Germinal center (tissue), 1 donor: ENCODE data around the gene SMIM22.
A peak's percentile ranks its signal among the peaks of the same experiment; 100 is the strongest.

Source experiments
- DNase-seq: peaks from one replicate; pipeline ENCODE4 v3.0.0; 2012; ENCODE audit warnings: mixed read lengths, low spot score

Gene SMIM22, protein sequence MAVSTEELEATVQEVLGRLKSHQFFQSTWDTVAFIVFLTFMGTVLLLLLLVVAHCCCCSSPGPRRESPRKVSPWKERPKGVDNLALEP

DNA sequence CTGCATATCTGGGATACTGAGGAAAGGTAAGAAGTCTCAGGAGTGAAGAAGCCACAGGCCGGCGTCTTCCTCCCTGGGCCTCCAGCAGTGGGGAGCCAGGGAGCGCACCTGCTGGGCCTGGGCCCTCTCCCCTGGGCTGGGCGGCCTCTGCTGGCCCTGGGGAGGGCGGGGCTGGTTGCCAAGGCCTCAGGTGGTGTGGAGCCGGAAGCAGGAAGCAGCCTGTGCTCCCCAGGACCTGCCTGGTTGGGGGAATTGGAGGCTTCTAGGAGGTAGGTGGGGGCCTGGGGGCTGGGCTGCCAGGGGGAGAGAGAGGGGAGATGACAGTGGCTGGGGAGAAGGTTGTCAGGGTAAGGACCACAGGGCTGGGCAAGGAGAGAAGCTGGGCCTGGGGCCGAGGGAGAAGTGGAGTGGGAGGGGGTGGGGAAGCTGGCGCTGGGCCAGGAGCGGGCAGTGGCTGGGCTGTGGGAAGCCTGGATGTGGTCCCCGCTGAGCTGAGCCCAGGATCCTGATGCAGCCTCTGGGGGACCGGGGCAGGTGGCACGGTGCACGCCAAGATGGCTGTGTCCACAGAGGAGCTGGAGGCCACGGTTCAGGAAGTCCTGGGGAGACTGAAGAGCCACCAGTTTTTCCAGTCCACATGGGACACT is at the start of gene SMIM22:
SMIM22 (plus strand) TSS at position 189 of the 647 bp plus-strand sequence; CDS start at position 555, 366 bp downstream.
- DNase-seq: no peak

DNA sequence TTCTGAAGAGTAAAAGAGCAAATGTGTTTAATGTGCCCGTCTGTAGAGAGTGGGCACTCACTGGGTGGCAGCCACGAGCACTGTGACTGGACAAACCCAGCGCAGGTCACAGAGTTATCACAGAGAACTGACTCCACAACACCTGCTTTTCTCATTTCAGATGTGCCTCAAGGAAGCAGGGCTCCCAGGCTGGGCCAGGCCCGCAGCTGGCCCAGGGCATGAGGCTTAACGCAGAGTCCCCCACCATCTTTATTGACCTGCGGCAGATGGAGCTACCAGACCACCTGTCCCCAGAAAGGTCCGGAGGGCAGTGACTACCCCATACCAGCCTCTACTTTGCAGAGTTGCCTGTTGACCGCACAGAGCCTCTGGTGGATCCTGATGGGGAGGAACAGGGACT is 49.0 kb upstream of the SMIM22 start:
- no peak for DNase-seq

DNA sequence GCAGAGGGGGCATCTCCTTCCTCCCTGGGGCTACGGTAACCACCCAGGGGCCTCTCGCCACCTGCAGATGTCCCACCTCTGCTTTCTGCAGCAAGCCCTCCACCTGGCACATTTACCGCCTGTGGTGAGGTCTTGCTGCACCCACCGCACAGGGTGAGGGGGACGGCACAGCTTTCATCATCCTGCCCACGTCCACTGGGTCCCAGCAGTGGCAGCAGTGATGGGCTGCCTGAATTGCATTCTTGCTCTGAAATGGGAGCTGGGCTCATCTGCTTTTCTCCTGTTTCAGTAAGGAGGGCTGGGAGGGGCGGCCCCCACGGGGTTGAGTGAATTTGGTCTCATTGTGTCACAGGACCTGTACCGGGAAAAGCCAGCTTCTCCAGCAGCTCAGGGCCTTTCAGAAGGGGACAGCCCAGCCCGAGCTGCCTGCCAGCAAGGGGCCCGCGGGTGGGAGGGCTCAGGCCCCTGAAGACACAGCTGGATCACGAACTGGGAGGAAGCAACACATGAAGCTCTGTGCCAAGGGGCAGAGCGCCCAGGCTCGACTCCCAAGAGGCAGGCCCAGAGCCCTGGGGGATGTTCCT is 48.1 kb upstream of the SMIM22 start:
- no peak for DNase-seq

DNA sequence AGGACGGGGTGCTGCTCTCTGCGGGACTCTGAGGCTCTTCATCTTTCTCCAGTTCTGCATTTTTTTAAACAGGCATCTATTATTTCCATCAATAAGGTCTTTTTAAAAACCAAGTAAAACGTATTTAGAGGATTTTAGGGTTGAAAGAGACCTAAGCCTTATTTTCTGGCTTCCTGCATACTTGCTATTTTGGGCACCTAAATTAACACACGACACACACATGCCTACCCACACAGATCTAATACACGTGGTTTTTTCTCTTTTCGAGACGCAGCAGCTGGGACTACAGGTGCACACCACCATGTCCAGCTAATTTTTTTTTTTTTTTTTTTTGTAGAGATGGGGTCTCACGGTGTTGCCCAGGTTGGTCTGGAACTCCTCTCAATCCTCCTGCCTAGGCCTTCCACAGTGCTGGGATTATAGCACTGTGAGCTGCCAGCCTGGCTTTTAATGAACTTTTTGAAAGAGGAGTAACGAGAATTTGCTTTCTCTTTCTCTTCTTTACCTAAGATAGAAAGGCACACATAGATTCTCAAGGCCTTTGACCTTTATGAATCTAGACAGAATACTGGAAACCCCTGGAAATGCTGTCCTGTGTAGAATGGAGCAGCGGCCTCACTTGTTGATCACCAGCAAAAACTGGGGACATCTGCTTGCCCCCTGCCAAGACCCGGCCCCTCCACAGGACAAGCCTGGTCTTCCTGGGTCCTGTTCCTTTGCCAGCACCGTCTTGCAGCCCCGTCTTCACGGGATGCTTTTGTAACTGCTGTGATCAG is 47.1 kb upstream of the SMIM22 start:
- DNase-seq: no peak

DNA sequence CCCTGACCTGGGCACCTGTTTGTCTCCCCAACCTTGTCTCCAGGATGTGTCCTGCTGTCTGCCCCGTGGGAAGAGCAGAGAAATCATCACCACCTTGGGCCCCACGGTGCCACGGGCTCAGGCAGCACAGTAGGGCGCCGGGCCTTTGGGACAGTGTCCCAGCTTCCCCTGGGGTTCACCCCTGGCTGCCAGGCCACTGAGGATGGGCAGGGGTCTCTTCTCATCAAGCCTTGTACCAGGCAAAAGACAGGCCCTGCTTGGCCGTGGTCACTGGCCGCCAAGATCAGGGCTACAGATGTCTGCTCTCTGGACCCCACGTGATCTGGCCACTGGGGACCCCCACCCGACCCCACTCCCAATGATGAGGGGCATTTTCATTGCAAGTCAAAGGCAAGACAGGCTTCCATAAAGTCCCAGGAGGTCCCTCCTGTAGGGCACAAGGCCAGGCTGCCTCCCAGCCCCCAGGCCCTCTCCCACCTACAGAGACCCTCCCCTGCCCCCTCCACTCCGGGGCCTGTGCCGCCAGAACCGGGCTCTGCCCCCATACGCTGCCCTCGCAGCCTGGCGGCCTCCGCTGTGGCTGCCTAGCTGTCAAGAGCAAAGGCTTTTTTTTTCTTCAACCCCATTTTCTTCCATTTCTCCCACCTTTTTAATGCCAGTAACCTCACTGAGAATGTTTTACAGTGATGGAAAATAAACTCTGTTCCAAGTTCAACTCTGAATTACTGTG is 46.3 kb upstream of the SMIM22 start:
- DNase-seq: no peak

DNA sequence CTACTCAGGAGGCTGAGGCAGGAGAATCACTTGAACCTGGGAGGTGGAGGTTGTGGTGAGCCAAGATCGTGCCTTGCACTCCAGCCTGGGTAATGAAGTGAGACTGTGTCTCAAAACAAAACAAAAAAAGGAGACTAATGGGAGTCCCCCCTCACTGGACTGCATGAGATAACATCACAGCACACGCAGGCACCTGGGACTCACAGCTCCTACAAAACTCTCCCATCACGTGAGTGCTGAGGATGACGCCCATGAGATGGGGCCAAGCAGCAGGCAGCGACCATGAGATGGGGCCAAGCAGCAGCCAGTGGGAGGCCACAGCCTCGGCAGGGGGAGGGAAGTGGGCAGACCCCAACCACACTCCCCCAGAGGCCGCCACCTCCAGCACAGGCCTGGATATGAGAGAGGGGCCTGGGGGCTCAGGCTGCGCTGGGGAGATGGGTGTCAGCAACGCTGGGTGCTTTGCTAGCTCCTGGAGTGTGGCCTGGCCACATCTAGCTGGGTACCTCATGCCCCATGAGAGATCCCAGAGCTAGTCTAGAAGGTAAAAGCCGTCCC is 45.4 kb upstream of the SMIM22 start:
- no peak for DNase-seq

DNA sequence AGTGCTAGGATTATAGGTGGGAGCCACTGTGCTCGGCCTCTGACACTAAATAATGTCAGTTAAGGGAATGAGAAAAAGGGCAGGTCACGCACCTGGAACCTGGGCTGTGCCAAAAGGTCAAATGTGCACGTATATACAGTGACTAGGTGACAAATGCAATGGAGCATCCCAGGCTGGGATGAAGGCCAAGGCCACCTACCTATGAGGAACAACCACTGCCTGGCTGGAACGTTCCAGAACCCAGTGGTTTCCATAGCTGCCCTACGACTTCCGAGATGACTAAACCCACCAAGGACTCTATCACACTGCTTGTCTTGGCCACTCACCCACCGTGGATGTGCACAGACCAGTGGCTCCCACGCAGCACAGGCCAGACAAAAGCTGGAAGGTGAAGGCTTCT is 44.3 kb upstream of the SMIM22 start:
- DNase-seq: no peak

DNA sequence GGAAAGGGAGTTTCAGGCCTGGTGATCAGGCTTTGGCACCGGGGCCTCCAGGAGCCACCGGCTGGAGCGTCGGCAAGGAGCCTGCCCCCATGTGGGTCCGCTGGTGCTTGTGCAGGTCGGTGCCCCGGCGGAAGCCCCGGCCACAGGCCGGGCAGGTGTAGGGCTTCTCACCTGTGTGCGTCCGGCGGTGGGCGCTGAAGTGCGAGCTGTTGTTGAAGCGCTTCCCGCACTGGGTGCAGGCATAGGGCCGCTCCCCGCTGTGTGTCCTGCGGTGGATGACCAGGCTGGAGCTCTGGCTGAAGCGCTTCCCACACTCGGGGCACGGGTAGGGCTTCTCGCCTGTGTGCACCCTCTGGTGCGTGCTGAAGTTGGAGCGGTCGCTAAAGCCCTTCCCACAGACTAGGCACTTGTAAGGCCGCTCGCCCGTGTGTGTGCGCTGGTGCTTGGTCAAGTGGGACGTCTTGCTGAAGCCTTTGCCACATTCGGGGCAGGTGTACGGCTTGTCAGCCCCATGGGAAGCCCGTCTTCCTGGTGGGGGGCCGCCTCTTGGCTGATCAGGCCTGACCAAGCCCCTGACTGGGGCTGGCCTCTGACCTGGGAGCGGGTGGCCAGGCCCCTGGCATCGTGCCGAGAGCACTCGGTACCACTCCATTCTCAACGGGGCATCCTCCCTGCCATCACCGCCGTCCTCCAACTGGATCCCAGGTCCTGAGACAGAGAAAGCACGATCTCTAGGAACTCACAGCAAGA is 42.6 kb upstream of the SMIM22 start:
- no peak for DNase-seq

DNA sequence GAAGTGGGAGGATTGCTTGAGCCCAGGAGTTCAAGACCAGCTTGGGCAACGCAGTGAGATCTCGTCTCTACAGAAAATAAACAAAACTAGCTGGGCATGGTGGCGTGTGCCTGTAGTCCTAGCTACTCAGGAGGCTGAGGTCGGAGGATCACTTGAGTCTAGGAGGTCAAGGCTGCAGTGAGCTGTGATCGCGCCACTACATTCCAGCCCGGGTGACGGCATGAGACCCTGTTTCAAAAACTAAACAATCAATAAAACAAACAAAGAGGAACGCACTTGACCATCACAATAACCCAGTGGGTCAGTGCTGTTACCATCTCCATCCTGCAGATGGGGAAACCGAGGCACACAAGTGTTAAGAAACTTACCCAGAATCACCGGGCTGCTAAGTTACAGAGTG is 41.9 kb upstream of the SMIM22 start:
- no peak for DNase-seq

DNA sequence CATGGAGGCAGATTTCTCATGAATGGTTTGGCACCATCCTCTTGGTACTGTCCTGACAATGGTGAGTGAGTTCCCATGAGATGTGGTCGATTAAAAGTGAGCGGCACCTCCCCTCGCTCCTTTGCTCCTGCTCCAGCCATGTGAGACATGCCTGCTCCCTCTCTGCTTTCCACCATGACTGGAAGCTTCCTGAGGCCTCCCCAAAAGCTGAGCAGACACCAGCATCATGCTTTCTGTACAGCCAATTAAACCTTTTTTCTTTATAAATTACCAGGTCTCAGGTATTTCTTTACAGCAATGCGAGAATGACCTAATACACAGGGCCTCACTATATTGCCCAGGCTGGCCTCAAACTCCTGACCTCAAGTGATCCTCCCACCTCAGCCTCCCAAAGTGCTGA is 40.3 kb upstream of the SMIM22 start:
- DNase-seq: no peak

DNA sequence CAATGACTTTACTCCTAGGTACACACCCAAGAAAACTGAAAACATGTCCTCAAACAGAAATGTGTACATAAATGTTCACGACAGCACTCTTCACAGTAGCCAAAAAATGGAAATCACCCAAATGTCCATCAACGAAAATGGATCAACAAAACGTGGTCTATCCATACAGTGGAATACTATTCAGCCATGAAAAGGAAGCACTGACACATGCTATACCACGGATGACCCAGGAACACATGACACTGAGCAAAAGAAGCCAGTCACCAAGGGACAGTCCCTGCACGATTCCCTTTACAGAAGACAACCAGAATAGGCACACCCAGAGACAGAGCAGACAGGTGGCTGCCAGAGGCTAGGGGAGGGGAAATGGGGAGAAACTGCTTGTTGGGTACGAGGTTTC is 39.5 kb upstream of the SMIM22 start:
- no peak for DNase-seq

DNA sequence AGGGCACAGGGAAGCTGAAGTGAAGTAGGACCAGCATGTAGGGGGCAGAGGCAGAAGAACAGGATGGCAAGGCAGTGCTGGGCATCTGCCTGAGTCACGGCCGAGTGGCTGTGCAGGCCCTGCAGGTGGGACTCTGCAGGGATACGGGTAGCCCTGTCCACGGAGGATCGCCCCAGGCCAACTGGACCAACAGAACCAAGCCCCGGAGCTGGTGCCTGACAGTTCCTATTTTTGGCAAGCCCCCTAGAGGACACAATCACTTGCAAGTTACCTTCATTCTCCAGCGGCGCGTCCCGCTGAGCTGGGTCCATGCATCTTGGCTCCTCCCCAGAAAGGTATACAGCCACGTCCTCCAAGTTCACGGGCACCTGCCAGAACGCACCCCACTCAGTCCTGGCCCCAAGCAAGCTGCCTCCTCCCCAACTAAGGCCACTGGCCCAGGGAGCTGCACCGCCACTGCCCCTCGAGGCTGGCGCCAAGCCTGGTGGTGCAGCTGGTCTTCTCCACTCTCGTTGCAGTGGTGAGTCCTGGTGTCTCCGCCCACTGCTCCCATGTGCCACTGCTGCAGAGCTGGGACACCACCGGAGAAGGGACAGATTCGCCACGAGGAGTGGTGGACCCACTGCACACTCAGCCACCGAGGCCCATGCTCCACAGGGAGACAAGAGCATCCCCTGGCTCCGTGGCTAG is 34.8 kb upstream of the SMIM22 start:
- DNase-seq: no peak

DNA sequence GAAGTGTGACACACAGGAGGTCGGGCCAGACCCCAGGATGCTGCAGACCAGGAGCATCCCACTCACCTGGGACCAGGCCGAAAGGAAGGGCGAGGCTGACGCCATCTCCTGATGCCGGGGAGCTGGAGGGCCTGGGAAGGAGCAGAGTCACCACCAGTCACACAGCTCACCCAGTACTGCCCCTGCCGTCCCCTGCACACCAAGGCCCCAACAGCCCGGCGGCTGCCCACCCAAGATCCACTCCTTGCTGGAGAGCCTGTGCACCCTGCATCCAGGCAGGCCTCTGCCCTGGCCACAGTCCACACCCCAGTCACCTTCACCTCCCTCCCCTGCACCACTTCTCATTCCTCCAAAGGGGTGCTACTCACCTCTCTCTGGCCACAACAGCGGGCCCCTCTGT is 33.0 kb upstream of the SMIM22 start:
- DNase-seq: no peak

DNA sequence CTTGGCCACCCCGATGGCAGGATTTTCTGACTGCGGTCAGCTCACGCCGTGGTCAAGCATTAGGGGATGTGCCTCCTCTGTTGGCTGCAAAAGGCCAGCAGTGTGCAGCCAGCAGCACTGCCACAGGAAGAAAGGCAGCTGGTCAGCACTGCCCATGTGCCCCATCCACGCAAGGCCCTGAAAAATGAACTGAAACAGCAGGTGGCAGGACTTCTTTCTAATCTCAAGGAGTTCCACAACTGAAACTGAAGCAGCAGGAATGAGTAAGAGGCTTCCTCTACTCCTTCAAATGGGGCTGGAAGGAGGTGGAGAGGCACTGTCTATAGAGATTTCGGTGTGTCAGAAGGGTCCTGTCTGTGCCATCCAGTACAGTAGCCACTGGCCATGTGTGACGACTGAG is 31.4 kb upstream of the SMIM22 start:
- DNase-seq: no peak

DNA sequence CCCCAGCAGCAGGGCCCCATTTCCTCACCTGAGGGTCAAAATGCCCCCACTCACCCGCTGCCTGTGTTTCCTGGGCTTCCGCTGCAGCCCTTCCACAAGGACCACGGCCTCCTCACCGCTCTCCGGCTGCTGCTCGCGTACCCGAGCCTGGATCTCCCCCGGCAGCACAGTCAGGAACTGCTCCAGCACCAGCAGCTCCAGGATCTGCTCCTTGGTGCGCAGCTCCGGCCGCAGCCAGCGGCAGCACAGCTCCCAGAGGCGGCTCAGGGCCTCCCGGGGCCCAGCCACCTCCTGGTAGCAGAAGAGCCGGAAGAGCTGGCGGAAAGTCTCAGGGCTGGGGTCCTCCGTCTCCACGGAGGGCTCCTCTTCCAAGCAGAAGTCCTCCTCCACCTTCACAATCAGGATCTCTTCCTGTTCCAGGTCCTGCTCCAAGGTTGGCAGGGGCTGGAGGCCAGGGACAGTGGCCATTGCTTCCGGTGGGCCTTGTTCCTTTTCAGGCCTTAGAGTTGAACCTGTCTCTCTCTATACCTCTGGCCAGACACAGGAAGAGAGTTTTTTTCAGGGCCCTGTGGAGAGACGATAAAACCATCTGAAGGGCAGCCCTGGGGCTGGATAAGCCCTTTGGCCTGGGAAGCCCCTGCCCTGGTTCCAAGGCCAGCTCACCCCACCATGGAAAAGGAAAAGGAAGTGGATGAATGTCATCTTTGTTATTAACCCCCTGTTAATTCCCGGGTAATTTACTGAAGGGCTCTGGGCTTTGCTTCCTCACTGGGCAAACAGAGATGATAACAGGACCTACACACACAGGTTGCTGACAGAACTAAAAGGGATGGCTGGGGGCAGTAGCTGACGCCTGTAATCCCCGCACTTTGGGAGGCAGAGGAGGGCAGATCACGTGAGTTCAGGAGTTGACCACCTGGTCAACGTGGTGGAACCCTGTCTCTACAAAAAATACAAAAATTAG is 29.4 kb upstream of the SMIM22 start:
- no peak for DNase-seq

DNA sequence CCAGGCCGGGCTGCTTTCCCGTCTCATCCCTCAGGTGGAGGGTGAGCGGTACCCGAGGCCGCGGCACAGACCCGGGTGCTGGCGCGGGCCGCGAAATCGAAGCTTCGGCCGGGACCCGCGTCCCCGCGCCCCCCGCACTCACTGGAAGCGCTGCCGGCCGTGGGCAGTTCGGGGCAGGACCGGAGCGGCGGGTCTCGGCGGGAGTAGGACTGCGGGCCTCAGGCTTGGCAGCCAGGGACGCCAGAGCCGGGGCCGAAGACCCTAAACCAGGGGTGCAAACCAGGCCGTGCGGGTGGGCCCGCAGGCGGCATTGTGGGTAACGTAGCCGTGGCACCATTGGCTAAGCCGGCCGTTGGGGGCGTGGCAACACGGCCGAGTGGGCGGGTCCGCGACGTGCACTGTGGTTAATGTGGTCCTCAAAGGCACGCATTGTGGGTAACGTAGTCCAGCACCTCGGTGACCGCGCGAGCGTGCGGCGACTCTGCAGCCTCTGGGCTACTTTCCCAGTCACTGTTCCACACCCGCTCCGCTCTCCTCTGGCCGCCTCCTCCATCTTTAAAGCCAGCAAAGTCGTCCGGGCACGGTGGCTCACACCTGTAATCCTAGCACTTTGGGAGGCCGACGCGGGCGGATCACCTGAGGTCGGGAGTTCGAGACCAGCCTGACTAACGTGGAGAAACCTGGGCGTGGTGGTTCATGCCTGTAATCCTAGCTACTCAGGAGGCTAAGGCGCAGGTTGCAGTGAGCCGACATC is 28.1 kb upstream of the SMIM22 start, which contains the start of gene ZNF500:
ZNF500 (minus strand) TSS at position 288 of the 754 bp plus-strand sequence. CDS start 1,184 bp downstream, outside the sequence.
- peak; percentile 95 for DNase-seq

DNA sequence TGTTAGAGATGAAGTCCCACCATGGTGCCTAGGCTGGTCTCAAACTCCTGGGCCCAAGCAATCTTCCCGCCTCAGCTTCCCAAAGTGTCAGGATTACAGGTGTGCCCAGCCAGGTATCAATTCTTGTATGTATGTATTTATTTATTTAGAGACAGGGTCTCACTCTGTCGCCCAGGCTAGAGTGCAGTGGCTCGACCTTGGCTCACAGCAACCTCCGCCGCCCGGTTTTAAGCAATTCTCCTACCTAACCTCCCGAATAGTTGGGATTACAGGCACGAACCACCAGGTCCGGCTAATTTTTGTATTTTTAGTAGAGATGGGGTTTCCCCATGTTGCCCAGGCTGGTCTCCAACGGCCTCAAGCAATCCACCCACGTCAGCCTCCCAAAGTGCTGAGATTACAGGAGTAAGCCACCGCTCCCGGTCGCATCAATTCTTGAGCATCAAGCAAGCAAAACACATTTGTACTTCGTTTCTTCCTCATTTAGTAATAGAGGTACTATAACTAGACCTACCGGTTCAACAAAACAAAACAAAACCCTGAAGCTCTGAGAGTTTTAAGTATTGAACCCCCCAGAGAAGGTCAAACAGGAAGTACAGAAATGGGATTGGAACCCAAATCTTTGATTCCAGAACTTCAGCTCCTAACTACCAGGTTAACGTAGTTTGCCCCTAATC is 27.2 kb upstream of the SMIM22 start:
- DNase-seq: peak; percentile 15
